AG10803 (cell line): ENCODE measurements around the gene APBA2.

Experiments
- DNase-seq: peaks from one replicate; pipeline ENCODE4 v3.0.0; 2010; ENCODE audit warnings: low read depth
- H3K4me3 ChIP-seq: 2 replicates; pipeline ENCODE4 v1.5.1; 2011; ENCODE audit warnings: mild to moderate bottlenecking, low read length, control low read depth
- TF ChIP-seq, protein P1 (sequence below): conservative IDR thresholded peaks from 2 replicates; pipeline ENCODE4 v1.5.1; 2011; ENCODE audit warnings: mild to moderate bottlenecking, low read length, control low read depth, inconsistent platforms

Gene APBA2

DNA sequence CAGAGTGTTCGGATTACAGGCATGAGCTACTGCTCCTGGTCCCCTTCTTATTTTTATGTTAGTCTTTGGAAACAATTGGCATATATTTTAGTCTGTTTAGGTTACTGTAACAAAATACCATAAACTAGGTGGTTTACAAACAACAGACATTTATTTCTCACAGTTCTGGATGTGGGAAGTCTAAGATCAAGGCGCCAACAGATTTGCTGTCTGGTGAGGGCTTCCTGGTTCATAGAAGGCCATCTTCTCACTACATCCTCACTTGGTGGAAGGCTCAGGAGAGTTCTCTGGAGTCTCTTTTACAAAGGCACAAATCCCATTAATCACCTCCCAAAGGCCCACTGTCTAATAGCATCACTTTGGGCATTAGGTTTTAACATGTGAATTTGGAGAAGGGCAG lies 101.0 kb downstream of the APBA2 start:
- TF ChIP-seq, protein P1, sequence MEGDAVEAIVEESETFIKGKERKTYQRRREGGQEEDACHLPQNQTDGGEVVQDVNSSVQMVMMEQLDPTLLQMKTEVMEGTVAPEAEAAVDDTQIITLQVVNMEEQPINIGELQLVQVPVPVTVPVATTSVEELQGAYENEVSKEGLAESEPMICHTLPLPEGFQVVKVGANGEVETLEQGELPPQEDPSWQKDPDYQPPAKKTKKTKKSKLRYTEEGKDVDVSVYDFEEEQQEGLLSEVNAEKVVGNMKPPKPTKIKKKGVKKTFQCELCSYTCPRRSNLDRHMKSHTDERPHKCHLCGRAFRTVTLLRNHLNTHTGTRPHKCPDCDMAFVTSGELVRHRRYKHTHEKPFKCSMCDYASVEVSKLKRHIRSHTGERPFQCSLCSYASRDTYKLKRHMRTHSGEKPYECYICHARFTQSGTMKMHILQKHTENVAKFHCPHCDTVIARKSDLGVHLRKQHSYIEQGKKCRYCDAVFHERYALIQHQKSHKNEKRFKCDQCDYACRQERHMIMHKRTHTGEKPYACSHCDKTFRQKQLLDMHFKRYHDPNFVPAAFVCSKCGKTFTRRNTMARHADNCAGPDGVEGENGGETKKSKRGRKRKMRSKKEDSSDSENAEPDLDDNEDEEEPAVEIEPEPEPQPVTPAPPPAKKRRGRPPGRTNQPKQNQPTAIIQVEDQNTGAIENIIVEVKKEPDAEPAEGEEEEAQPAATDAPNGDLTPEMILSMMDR, result no peak
- no peak for DNase-seq
- no peak overlapping the region for H3K4me3 ChIP-seq

DNA sequence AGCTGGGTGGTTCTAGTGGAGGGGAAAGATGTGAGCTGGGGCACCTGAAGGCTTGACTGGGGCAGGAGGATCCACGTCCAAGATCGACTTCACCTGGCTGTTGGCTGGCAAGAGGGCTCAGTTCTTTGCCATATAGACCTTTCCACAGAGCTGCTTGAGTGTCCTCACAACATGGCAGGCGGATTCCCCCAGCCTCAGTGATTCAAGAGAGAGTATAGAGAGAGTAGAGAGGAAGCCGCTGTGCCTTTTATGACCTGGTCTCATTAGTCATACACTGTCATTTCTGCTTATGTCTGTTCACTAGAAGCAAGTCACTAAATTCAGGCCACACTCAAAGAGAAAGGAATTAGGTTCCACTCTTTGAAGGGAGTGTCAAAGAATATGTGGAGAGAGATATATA lies 101.6 kb downstream of the APBA2 start:
- DNase-seq, result no peak
- TF ChIP-seq, protein P1, result no peak
- no peak overlapping the region for H3K4me3 ChIP-seq

DNA sequence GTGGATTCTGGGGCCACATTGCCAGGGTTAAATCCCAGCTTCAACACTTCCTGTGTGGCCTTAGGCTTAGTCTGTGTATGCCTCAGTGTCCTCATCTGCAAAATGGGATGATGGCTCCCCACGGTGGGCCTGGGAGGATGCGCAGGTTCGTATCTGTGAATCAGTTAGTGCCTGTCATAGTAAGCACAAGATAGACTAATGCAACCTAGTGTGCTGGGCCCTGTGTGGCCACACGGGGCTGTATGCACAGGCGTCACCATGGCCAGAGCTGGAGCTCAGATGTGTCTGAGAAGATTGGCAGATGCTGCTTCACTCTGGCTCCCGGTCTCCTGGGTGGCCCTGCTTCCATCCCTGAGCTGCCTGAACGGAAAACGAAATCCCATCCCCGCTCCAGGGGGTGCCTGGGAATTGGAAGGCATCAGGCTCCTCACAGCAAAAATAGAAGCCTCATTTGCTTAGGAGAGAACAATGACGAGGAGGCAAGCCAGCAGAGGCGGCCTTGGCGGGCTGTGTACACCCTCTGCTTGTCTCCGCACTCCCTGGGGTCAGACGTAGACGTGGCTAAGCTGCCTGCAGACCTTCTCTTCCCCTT lies 103.6 kb downstream of the APBA2 start:
- DNase-seq, result no peak
- H3K4me3 ChIP-seq, result no peak overlapping the region
- TF ChIP-seq, protein P1, result 0 out of 2 replicates have a peak, but pooled peaks have one; percentile 3

DNA sequence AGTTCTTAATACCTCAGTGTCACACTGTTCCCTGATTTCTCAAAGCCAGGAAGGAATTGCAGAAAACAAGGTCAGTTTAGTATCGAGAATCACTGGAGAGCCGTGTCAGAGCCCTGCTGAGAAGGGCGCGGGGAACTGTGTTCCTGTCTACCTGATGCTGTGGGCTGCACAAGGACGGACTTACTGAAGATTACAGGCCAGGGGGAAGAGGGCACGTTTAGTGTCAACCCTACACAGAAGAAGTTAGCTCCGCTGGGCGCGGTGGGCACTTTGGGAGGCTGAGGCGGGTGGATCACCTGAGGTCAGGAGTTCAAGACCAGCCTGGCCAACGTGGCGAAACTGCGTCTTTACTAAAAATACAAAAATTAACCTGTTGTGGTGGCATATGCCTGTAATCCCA lies 104.1 kb downstream of the APBA2 start:
- H3K4me3 ChIP-seq, result no peak overlapping the region
- no peak for DNase-seq
- TF ChIP-seq, protein P1, result no peak

DNA sequence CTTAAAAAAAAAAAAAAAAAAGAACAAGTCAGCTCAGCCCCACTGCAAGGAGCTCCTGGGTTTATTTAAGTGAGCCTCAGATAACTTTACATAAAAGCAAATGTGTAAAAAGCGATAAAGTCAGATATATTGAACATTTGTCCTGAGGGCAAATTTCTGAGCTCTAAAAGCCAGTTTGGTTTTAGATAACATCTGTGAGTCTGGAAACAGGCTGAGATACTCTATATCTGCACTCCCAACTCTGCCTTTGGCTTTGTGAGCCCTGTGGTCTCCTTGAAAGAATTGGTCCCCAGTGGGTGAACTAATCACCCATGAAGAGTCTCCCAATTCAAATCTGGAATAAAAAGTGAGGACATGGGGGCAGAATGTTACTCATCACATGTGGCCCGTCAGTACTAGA lies 104.6 kb downstream of the APBA2 start:
- no peak for DNase-seq
- TF ChIP-seq, protein P1, result no peak
- H3K4me3 ChIP-seq, result no peak overlapping the region

DNA sequence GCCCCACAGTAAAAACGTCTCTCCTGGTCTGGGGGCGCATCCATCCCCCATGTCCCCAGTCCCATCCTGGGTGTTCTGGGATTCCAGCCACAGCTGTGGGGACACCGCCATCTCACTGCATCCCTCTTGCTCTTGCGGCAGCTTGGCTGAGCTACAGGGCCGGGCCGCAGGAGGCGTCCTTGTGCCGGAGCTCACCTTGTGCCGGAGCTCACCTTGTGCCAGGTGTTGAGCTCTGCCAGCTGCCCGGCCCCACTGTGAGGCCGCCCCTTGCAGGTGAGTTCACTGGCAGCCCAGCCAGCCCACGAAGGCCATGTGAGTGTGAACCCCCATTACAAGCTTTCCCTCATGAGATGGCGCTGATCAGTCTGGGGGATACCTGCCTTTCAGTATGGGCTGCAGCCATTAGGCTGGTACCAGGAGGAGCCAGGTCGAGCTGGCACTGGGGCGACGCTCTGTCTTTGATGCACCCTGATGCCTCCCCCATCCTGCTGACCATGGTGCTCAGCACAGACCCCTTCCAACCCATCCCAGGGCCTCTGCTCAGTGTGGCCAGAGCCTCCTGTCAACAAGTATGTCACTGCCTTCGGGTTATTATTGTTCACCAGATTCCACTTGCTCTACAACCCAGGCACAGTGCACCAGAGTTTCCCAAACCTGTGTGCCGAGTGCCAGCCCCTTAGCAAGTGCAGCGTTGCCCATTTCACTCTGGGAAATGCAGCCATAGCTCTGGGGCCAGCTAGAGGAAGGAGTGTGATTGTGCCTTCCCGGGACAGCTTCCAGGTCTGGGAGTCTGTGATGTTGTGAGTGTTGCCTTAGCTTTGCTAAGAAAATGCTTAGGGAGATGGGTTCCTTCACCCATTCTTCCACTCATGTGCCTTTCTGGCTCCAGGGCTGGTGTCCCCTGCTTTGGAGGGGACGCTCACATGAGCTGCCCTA lies 105.7 kb downstream of the APBA2 start:
- no peak for DNase-seq
- no peak overlapping the region for H3K4me3 ChIP-seq
- TF ChIP-seq, protein P1, result no peak
